Liver (tissue), 3 donors: ENCODE data around the gene MYO18B.

Experiments
- GABPA ChIP-seq, 2 donors: IDR thresholded peaks in 1 of 2; conservative IDR thresholded peaks in 1 of 2; 2 replicates each; pipeline ENCODE4 v1.6.1; 2016; ENCODE audit warnings: antibody characterized with exemption in 2 of 2, mild to moderate bottlenecking in 1 of 2, moderate library complexity in 1 of 2
- MAX ChIP-seq: IDR thresholded peaks from 2 replicates; pipeline ENCODE4 v1.6.1; 2016; ENCODE audit warnings: antibody characterized with exemption
- RAD21 ChIP-seq, 2 donors: IDR thresholded peaks; 2 replicates each; pipeline ENCODE4 v1.6.1; 2016; ENCODE audit warnings: antibody characterized with exemption in 2 of 2, mild to moderate bottlenecking in 2 of 2
- RXRA ChIP-seq, 2 donors: IDR thresholded peaks; 2 replicates each; pipeline ENCODE4 v1.6.1; 2017 to 2018; ENCODE audit warnings: antibody characterized with exemption in 2 of 2, mild to moderate bottlenecking in 1 of 2
- SP1 ChIP-seq: IDR thresholded peaks from 2 replicates; pipeline ENCODE4 v1.6.1; 2018; ENCODE audit warnings: antibody characterized with exemption, mild to moderate bottlenecking
- TF ChIP-seq, protein P1 (sequence below): fragments of 150-350 bp; IDR thresholded peaks from 2 replicates; pipeline ENCODE4 v1.5.1; 2017; ENCODE audit warnings: improper control_type of control experiment, low read depth, low read length; ENCODE audit not compliant: missing input control
- TF ChIP-seq, protein P2 (sequence below): IDR thresholded peaks from 2 replicates; pipeline ENCODE4 v1.6.1; 2016; ENCODE audit warnings: antibody characterized with exemption
- TF ChIP-seq, protein P3 (sequence below): IDR thresholded peaks from 2 replicates; pipeline ENCODE4 v1.6.1; 2016; ENCODE audit warnings: antibody characterized with exemption, mild to moderate bottlenecking
- donor health status: healthy.
- donor health status: healthy.

- TF ChIP-seq, protein P1, sequence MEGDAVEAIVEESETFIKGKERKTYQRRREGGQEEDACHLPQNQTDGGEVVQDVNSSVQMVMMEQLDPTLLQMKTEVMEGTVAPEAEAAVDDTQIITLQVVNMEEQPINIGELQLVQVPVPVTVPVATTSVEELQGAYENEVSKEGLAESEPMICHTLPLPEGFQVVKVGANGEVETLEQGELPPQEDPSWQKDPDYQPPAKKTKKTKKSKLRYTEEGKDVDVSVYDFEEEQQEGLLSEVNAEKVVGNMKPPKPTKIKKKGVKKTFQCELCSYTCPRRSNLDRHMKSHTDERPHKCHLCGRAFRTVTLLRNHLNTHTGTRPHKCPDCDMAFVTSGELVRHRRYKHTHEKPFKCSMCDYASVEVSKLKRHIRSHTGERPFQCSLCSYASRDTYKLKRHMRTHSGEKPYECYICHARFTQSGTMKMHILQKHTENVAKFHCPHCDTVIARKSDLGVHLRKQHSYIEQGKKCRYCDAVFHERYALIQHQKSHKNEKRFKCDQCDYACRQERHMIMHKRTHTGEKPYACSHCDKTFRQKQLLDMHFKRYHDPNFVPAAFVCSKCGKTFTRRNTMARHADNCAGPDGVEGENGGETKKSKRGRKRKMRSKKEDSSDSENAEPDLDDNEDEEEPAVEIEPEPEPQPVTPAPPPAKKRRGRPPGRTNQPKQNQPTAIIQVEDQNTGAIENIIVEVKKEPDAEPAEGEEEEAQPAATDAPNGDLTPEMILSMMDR = no peak
- TF ChIP-seq RXRA (IDR thresholded peaks at IDR 0.05) = no peak
- no peak for TF ChIP-seq SP1
- TF ChIP-seq MAX = no peak
- no peak for TF ChIP-seq GABPA (IDR thresholded peaks at IDR 0.05 in 1 of 2, conservative IDR thresholded peaks at IDR 0.05 in 1 of 2)
- TF ChIP-seq RAD21 (IDR thresholded peaks at IDR 0.05) = no peak
- TF ChIP-seq, protein P2, sequence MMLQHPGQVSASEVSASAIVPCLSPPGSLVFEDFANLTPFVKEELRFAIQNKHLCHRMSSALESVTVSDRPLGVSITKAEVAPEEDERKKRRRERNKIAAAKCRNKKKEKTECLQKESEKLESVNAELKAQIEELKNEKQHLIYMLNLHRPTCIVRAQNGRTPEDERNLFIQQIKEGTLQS = no peak
- TF ChIP-seq, protein P3, sequence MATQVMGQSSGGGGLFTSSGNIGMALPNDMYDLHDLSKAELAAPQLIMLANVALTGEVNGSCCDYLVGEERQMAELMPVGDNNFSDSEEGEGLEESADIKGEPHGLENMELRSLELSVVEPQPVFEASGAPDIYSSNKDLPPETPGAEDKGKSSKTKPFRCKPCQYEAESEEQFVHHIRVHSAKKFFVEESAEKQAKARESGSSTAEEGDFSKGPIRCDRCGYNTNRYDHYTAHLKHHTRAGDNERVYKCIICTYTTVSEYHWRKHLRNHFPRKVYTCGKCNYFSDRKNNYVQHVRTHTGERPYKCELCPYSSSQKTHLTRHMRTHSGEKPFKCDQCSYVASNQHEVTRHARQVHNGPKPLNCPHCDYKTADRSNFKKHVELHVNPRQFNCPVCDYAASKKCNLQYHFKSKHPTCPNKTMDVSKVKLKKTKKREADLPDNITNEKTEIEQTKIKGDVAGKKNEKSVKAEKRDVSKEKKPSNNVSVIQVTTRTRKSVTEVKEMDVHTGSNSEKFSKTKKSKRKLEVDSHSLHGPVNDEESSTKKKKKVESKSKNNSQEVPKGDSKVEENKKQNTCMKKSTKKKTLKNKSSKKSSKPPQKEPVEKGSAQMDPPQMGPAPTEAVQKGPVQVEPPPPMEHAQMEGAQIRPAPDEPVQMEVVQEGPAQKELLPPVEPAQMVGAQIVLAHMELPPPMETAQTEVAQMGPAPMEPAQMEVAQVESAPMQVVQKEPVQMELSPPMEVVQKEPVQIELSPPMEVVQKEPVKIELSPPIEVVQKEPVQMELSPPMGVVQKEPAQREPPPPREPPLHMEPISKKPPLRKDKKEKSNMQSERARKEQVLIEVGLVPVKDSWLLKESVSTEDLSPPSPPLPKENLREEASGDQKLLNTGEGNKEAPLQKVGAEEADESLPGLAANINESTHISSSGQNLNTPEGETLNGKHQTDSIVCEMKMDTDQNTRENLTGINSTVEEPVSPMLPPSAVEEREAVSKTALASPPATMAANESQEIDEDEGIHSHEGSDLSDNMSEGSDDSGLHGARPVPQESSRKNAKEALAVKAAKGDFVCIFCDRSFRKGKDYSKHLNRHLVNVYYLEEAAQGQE = no peak
Observed at GRCh38 chr22:25841775-25842174, 99.8 kb downstream of the MYO18B start.
